Gastroesophageal sphincter (tissue), 3 donors: Measurements from ENCODE around the gene CHST8.

Experiments used
- CTCF ChIP-seq, 4 experiments: fragments of 200-600 bp in 2 of 4; fragments of 450-650 bp in 2 of 4; sonication (generic) in 1 of 4; IDR thresholded peaks; one replicate each; pipeline ENCODE4 v1.5.1; 2017 to 2019; ENCODE audit warnings: antibody characterized with exemption in 4 of 4, mild to moderate bottlenecking in 2 of 4, moderate library complexity in 2 of 4
- POLR2A ChIP-seq, 2 donors: fragments of 450-650 bp; IDR thresholded peaks; one replicate each; pipeline ENCODE4 v1.6.1; 2017; ENCODE audit warnings: antibody characterized with exemption in 2 of 2, mild to moderate bottlenecking in 2 of 2, moderate library complexity in 1 of 2

- TF ChIP-seq CTCF (IDR thresholded peaks at IDR 0.05) (no peak), POLR2A (IDR thresholded peaks at IDR 0.05) (no peak)
Measured at GRCh38 chr19:33612928-33613619, 8.7 kb upstream of the CHST8 start.
